DOHH2 (cell line): ENCODE measurements around the gene NCBP2.

ENCODE experiments used
- EZH2phosphoT487 ChIP-seq: fragments of 200-600 bp; sonication (generic); IDR thresholded peaks from 2 replicates; pipeline ENCODE4 v1.6.1; 2017; ENCODE audit warnings: borderline replicate concordance, mild to moderate bottlenecking, antibody characterized with exemption, low read length, moderate library complexity, mixed read lengths
- TF ChIP-seq, protein P1 (sequence below): fragments of 200-600 bp; sonication (generic); IDR thresholded peaks from one replicate; pipeline ENCODE4 v1.5.1; 2014; ENCODE audit warnings: antibody characterized with exemption, mild to moderate bottlenecking, low read depth, low read length; ENCODE audit not compliant: poor library complexity, severe bottlenecking

DNA sequence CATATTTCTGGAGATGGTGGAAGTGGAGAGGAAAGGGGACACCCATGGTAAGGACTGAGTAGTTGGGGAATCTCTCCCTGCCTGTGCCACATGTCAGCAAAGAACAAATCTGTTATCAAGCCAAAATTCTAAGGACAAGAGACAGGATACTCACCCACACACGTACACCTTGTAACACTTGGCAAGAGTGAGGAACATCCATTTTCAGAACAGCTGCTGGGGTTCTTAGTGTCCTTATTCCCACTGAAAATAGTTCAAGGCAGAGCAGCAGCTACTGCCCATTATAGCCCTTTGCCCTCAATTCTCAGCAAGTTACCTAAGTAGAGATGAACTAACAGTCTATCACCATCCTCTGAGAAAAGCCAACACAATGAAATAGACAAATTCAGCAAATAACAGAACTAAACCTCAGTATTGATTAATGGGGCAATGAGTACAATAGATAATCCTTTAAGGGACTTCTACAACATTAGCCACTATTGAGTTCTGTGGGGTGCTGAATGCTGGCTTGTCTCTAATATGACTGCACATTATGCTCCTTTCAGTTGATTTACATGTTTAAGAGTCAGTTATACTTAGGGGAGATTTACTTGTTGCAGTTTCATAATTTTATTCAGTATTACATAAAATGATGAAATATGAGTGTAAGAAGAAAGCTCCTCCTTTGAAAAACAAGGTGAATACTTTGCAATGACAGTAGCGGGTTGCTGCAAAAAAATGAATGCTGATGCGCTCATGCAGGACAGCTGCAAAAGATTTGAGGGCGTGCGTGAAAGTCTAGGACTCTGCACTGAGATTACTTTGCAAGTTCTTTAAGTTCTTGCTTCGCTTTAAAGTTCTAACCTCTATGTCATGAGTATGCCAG, 52.3 kb downstream of the NCBP2 start:
- TF ChIP-seq, protein P1, sequence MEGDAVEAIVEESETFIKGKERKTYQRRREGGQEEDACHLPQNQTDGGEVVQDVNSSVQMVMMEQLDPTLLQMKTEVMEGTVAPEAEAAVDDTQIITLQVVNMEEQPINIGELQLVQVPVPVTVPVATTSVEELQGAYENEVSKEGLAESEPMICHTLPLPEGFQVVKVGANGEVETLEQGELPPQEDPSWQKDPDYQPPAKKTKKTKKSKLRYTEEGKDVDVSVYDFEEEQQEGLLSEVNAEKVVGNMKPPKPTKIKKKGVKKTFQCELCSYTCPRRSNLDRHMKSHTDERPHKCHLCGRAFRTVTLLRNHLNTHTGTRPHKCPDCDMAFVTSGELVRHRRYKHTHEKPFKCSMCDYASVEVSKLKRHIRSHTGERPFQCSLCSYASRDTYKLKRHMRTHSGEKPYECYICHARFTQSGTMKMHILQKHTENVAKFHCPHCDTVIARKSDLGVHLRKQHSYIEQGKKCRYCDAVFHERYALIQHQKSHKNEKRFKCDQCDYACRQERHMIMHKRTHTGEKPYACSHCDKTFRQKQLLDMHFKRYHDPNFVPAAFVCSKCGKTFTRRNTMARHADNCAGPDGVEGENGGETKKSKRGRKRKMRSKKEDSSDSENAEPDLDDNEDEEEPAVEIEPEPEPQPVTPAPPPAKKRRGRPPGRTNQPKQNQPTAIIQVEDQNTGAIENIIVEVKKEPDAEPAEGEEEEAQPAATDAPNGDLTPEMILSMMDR = no peak
- TF ChIP-seq EZH2phosphoT487 = no peak
